ENCODE data around the gene PGAP3.
"Not testable (repeated sequence)": the region's sequence is repeated elsewhere in the genome, so short reads cannot be mapped to it uniquely, and the experiment has no call there.

The PGAP3 gene

GRCh38 chr17:39730095-39730921, 42.5 kb upstream of the PGAP3 start, which contains the start of gene MIEN1:
TSS of gene MIEN1 (minus strand) at chr17:39730532. CDS start at chr17:39730495, 37 bp downstream.
- H3K56ac ChIP-seq (ENCODE audit: low read length), result peak within 1 kb of the TSS; percentile 82
- no peak within 1 kb of the TSS for H2BK5ac ChIP-seq (ENCODE audit: low read length)
- H3K23ac ChIP-seq (ENCODE audit: low read length), result no peak within 1 kb of the TSS
- no peaks in the 10 kb centered on the region for H3K36me3 ChIP-seq (ENCODE audit: control insufficient read depth, insufficient read depth, low read length)
- H3K4me3 ChIP-seq (ENCODE audit: low read length), result peak within 1 kb of the TSS; percentile 48
- peak within 1 kb of the TSS; percentile 45 for H3K18ac ChIP-seq (ENCODE audit: low read length)
- H2BK15ac ChIP-seq (replicated peaks; ENCODE audit: low read depth), result no peak within 1 kb of the TSS
- H3K79me2 ChIP-seq (ENCODE audit: control insufficient read depth, insufficient read depth, low read length), result no peaks in the 10 kb centered on the region
- no peak within 1 kb of the TSS for H2AK5ac ChIP-seq (ENCODE audit: low read length)
- no peak within 1 kb of the TSS for H4K8ac ChIP-seq (ENCODE audit: low read depth, low read length)
- H3K79me1 ChIP-seq (ENCODE audit: low read length), result no peaks in the 10 kb centered on the region
- no peak within 1 kb of the TSS for H2BK120ac ChIP-seq (ENCODE audit: low read depth, low read length)
- peak; percentile 91 for DNase-seq
- H3K4ac ChIP-seq (ENCODE audit: low read depth, low read length), result peak within 1 kb of the TSS; percentile 49
- no peaks in the 10 kb centered on the region for H3K4me1 ChIP-seq (ENCODE audit: control insufficient read depth, low read depth, low read length)
- H3K9ac ChIP-seq (ENCODE audit: low read length), result peak within 1 kb of the TSS; percentile 68
- H4K5ac ChIP-seq (ENCODE audit: low read length), result no peak within 1 kb of the TSS
- peak within 1 kb of the TSS; percentile 77 for H3K4me2 ChIP-seq (ENCODE audit: low read length)
- H3K27me3 ChIP-seq (ENCODE audit: insufficient read depth, low read length, poor library complexity), result no peaks in the 10 kb centered on the region
- H3K27ac ChIP-seq (ENCODE audit: low read depth, low read length), result peak within 1 kb of the TSS; percentile 38
- WGBS (ENCODE audit: extremely low coverage, insufficient coverage, low lambda C conversion rate), result no CpG with 5 or more reads among the region's 65 CpGs

DNA sequence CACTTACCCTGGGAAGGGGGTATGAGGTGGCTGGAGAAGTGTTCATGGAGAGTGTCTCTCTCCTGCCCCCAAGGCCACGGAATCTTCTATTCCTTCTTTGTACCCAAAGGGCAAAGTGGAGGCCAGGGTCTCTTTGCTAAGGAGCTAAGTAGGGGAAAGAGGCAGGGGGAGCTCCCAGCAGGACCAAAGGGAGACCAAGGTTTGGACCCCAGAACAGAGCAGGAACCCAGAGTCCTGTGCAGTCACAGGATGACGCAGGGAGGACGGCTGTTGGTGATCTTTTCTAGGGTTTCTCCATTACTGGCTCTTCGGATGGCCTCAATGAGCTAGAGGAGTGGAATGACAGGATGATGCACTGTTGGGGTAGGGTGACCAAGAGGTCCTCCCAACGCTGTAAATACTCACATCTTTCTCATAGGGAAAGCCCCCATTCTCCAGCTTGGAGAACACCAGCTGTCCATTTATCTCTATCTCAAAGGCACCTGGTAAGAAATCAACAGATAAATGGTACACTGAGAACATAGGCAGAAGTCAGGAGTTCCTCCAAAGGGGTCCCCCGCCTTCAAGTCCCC, 41.5 kb upstream of the PGAP3 start:
- Histone ChIP-seq H3K4me3 (ENCODE audit: low read length) (no peak overlapping the region), H3K79me2 (ENCODE audit: control insufficient read depth, insufficient read depth, low read length) (no peaks in the 10 kb centered on the region), H4K8ac (ENCODE audit: low read depth, low read length) (no peak overlapping the region), H3K27ac (ENCODE audit: low read depth, low read length) (no peak overlapping the region), H2BK120ac (ENCODE audit: low read depth, low read length) (no peak overlapping the region), H3K9ac (ENCODE audit: low read length) (peak overlapping the region; percentile 68), H3K4ac (ENCODE audit: low read depth, low read length) (no peak overlapping the region), H3K23ac (ENCODE audit: low read length) (no peak overlapping the region), H3K4me1 (ENCODE audit: control insufficient read depth, low read depth, low read length) (no peaks in the 10 kb centered on the region), H2BK5ac (ENCODE audit: low read length) (no peak overlapping the region), H3K4me2 (ENCODE audit: low read length) (no peak overlapping the region), H2AK5ac (ENCODE audit: low read length) (no peak overlapping the region), H3K27me3 (ENCODE audit: insufficient read depth, low read length, poor library complexity) (no peaks in the 10 kb centered on the region), H3K79me1 (ENCODE audit: low read length) (no peaks in the 10 kb centered on the region), H3K18ac (ENCODE audit: low read length) (no peak overlapping the region), H3K36me3 (ENCODE audit: control insufficient read depth, insufficient read depth, low read length) (peaks cover 3% of the 10 kb centered on the region), H3K56ac (ENCODE audit: low read length) (peak overlapping the region; percentile 76), H4K5ac (ENCODE audit: low read length) (no peak overlapping the region), H2BK15ac (replicated peaks; ENCODE audit: low read depth) (no peak overlapping the region)
- no CpG with 5 or more reads among the region's 6 CpGs for WGBS (ENCODE audit: extremely low coverage, insufficient coverage, low lambda C conversion rate)
- DNase-seq, result no peak

GRCh38 chr17:39727556-39727955, 39.7 kb upstream of the PGAP3 start:
- no peak overlapping the region for H3K4ac ChIP-seq (ENCODE audit: low read depth, low read length)
- H3K27me3 ChIP-seq (ENCODE audit: insufficient read depth, low read length, poor library complexity), result no peaks in the 10 kb centered on the region
- no peak overlapping the region for H4K5ac ChIP-seq (ENCODE audit: low read length)
- WGBS (ENCODE audit: extremely low coverage, insufficient coverage, low lambda C conversion rate), result no CpG with 5 or more reads among the region's 10 CpGs
- H3K4me2 ChIP-seq (ENCODE audit: low read length), result no peak overlapping the region
- H2BK5ac ChIP-seq (ENCODE audit: low read length), result no peak overlapping the region
- no peak overlapping the region for H3K9ac ChIP-seq (ENCODE audit: low read length)
- no peak overlapping the region for H2AK5ac ChIP-seq (ENCODE audit: low read length)
- no peaks in the 10 kb centered on the region for H3K79me1 ChIP-seq (ENCODE audit: low read length)
- H3K4me1 ChIP-seq (ENCODE audit: control insufficient read depth, low read depth, low read length), result no peaks in the 10 kb centered on the region
- no peak overlapping the region for H2BK15ac ChIP-seq (replicated peaks; ENCODE audit: low read depth)
- DNase-seq, result no peak
- no peak overlapping the region for H4K8ac ChIP-seq (ENCODE audit: low read depth, low read length)
- no peak overlapping the region for H3K23ac ChIP-seq (ENCODE audit: low read length)
- no peak overlapping the region for H3K56ac ChIP-seq (ENCODE audit: low read length)
- H3K18ac ChIP-seq (ENCODE audit: low read length), result no peak overlapping the region
- H3K4me3 ChIP-seq (ENCODE audit: low read length), result no peak overlapping the region
- H2BK120ac ChIP-seq (ENCODE audit: low read depth, low read length), result no peak overlapping the region
- H3K79me2 ChIP-seq (ENCODE audit: control insufficient read depth, insufficient read depth, low read length), result no peaks in the 10 kb centered on the region
- H3K36me3 ChIP-seq (ENCODE audit: control insufficient read depth, insufficient read depth, low read length), result peaks cover 3% of the 10 kb centered on the region
- no peak overlapping the region for H3K27ac ChIP-seq (ENCODE audit: low read depth, low read length)

- no peaks in the 10 kb centered on the region for H3K4me1 ChIP-seq (ENCODE audit: control insufficient read depth, low read depth, low read length)
- no peak overlapping the region for H4K8ac ChIP-seq (ENCODE audit: low read depth, low read length)
- H4K5ac ChIP-seq (ENCODE audit: low read length), result no peak overlapping the region
- no peak overlapping the region for H3K23ac ChIP-seq (ENCODE audit: low read length)
- H2BK15ac ChIP-seq (replicated peaks; ENCODE audit: low read depth), result no peak overlapping the region
- H3K4me3 ChIP-seq (ENCODE audit: low read length), result no peak overlapping the region
- H3K79me2 ChIP-seq (ENCODE audit: control insufficient read depth, insufficient read depth, low read length), result no peaks in the 10 kb centered on the region
- no peak overlapping the region for H3K56ac ChIP-seq (ENCODE audit: low read length)
- no peak overlapping the region for H2BK120ac ChIP-seq (ENCODE audit: low read depth, low read length)
- no CpG with 5 or more reads among the region's 9 CpGs for WGBS (ENCODE audit: extremely low coverage, insufficient coverage, low lambda C conversion rate)
- no peak overlapping the region for H2BK5ac ChIP-seq (ENCODE audit: low read length)
- H3K79me1 ChIP-seq (ENCODE audit: low read length), result no peaks in the 10 kb centered on the region
- no peak for DNase-seq
- H3K9ac ChIP-seq (ENCODE audit: low read length), result no peak overlapping the region
- no peak overlapping the region for H3K4ac ChIP-seq (ENCODE audit: low read depth, low read length)
- H3K18ac ChIP-seq (ENCODE audit: low read length), result no peak overlapping the region
- H3K27ac ChIP-seq (ENCODE audit: low read depth, low read length), result no peak overlapping the region
- no peak overlapping the region for H2AK5ac ChIP-seq (ENCODE audit: low read length)
- peaks cover 3% of the 10 kb centered on the region for H3K36me3 ChIP-seq (ENCODE audit: control insufficient read depth, insufficient read depth, low read length)
- no peaks in the 10 kb centered on the region for H3K27me3 ChIP-seq (ENCODE audit: insufficient read depth, low read length, poor library complexity)
- H3K4me2 ChIP-seq (ENCODE audit: low read length), result no peak overlapping the region
These were observed 38.8 kb upstream of the PGAP3 start for GRCh38 chr17:39726617-39727016.

GRCh38 chr17:39725923-39726322, 38.1 kb upstream of the PGAP3 start:
- H3K27me3 ChIP-seq (ENCODE audit: insufficient read depth, low read length, poor library complexity); H3K23ac ChIP-seq (ENCODE audit: low read length); H4K5ac ChIP-seq (ENCODE audit: low read length); H3K4me2 ChIP-seq (ENCODE audit: low read length); H3K27ac ChIP-seq (ENCODE audit: low read depth, low read length); H3K4ac ChIP-seq (ENCODE audit: low read depth, low read length); H3K4me3 ChIP-seq (ENCODE audit: low read length); H2BK120ac ChIP-seq (ENCODE audit: low read depth, low read length); H2BK5ac ChIP-seq (ENCODE audit: low read length); H3K36me3 ChIP-seq (ENCODE audit: control insufficient read depth, insufficient read depth, low read length); H3K79me1 ChIP-seq (ENCODE audit: low read length); DNase-seq; H2AK5ac ChIP-seq (ENCODE audit: low read length); H3K18ac ChIP-seq (ENCODE audit: low read length); H3K9ac ChIP-seq (ENCODE audit: low read length); H3K79me2 ChIP-seq (ENCODE audit: control insufficient read depth, insufficient read depth, low read length); H4K8ac ChIP-seq (ENCODE audit: low read depth, low read length); H3K56ac ChIP-seq (ENCODE audit: low read length); H2BK15ac ChIP-seq (replicated peaks; ENCODE audit: low read depth); H3K4me1 ChIP-seq (ENCODE audit: control insufficient read depth, low read depth, low read length): not testable (repeated sequence)
- no CpG with 5 or more reads among the region's 1 CpG for WGBS (ENCODE audit: extremely low coverage, insufficient coverage, low lambda C conversion rate)
